Smooth muscle cell of the brain vasculature (primary cell): ENCODE results near the gene KIF12.

Experiments used
- DNase-seq: peaks from one replicate; pipeline ENCODE4 v3.0.0-alpha.2; 2012; ENCODE audit warnings: low read depth, low spot score

KIF12 gene

GRCh38 chr9:114069476-114070187 is 29.5 kb downstream of the KIF12 start:
- no peak for DNase-seq

GRCh38 chr9:114065304-114065703 is 33.8 kb downstream of the KIF12 start:
- DNase-seq = no peak

- DNase-seq = no peak
Observed at GRCh38 chr9:114061830-114062474, 37.1 kb downstream of the KIF12 start.

- DNase-seq = no peak
Observed at GRCh38 chr9:114061292-114061691, 37.8 kb downstream of the KIF12 start.

- no peak for DNase-seq
Observed at GRCh38 chr9:114060711-114061110, 38.4 kb downstream of the KIF12 start.

- no peak for DNase-seq
Observed at GRCh38 chr9:114060070-114060469, 39.0 kb downstream of the KIF12 start.

- no peak for DNase-seq
Observed at GRCh38 chr9:114059047-114059803, 39.9 kb downstream of the KIF12 start.

GRCh38 chr9:114058688-114059046 is 40.4 kb downstream of the KIF12 start:
- DNase-seq = no peak

GRCh38 chr9:114057161-114057885 is 41.8 kb downstream of the KIF12 start:
- no peak for DNase-seq

- DNase-seq = no peak
Observed at GRCh38 chr9:114056527-114056926, 42.6 kb downstream of the KIF12 start.

GRCh38 chr9:114055894-114056293 is 43.2 kb downstream of the KIF12 start:
- no peak for DNase-seq

GRCh38 chr9:114055061-114055460 is 44.0 kb downstream of the KIF12 start:
- no peak for DNase-seq

- no peak for DNase-seq
Observed at GRCh38 chr9:114054191-114054690, 44.9 kb downstream of the KIF12 start.

GRCh38 chr9:114053246-114054005 is 45.7 kb downstream of the KIF12 start:
- no peak for DNase-seq

GRCh38 chr9:114051706-114052105 is 47.4 kb downstream of the KIF12 start:
- DNase-seq = no peak

GRCh38 chr9:114051281-114051680 is 47.8 kb downstream of the KIF12 start:
- no peak for DNase-seq

- DNase-seq = no peak
Observed at GRCh38 chr9:114050646-114051045, 48.4 kb downstream of the KIF12 start.

- DNase-seq = no peak
Observed at GRCh38 chr9:114050226-114050568, 48.9 kb downstream of the KIF12 start.

GRCh38 chr9:114049441-114050225 is 49.5 kb downstream of the KIF12 start:
- no peak for DNase-seq
